ENCODE data around the gene SRD5A1. TPM values are rescaled to one million over a fixed set of nuclear protein-coding genes. Genes with fewer than 3 reads are reported as not detected.
"Not testable (repeated sequence)": the region's sequence is repeated elsewhere in the genome, so short reads cannot be mapped to it uniquely, and the experiment has no call there.

Gene SRD5A1
- total RNA-seq, 1 donor from 2014 or later, result 8.0 TPM

GRCh38 chr5:6642655-6643054 lies 9.4 kb downstream of the SRD5A1 start:
- Histone ChIP-seq H3K4me1 (no peaks in the 10 kb centered on the region), H3K9me3 (no peaks in the 10 kb centered on the region), H3K36me3 (no peaks in the 10 kb centered on the region), H3K27me3 (no peaks in the 10 kb centered on the region), H3K27ac (no peak overlapping the region), H3K4me3 (no peak overlapping the region)
- TF ChIP-seq, protein P1, sequence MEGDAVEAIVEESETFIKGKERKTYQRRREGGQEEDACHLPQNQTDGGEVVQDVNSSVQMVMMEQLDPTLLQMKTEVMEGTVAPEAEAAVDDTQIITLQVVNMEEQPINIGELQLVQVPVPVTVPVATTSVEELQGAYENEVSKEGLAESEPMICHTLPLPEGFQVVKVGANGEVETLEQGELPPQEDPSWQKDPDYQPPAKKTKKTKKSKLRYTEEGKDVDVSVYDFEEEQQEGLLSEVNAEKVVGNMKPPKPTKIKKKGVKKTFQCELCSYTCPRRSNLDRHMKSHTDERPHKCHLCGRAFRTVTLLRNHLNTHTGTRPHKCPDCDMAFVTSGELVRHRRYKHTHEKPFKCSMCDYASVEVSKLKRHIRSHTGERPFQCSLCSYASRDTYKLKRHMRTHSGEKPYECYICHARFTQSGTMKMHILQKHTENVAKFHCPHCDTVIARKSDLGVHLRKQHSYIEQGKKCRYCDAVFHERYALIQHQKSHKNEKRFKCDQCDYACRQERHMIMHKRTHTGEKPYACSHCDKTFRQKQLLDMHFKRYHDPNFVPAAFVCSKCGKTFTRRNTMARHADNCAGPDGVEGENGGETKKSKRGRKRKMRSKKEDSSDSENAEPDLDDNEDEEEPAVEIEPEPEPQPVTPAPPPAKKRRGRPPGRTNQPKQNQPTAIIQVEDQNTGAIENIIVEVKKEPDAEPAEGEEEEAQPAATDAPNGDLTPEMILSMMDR (IDR thresholded peaks at IDR 0.05), result no peak
- DNase-seq, result no peak
- no peak for ATAC-seq
- intact Hi-C loops (cut with DNase I), result no loop called here

GRCh38 chr5:6644794-6645241 lies 11.6 kb downstream of the SRD5A1 start:
- DNase-seq (no peak), ATAC-seq (no peak)
- no peaks in the 10 kb centered on the region for H3K36me3 ChIP-seq
- TF ChIP-seq, protein P1 (IDR thresholded peaks at IDR 0.05), result no peak
- no peak overlapping the region for H3K4me3 ChIP-seq
- H3K4me1 ChIP-seq, result no peaks in the 10 kb centered on the region
- H3K27me3 ChIP-seq, result no peaks in the 10 kb centered on the region
- no peaks in the 10 kb centered on the region for H3K9me3 ChIP-seq
- H3K27ac ChIP-seq, result no peak overlapping the region
- intact Hi-C loops (cut with DNase I), result no loop called here

GRCh38 chr5:6645571-6646362 lies 12.5 kb downstream of the SRD5A1 start:
- H3K27me3 ChIP-seq; H3K27ac ChIP-seq; DNase-seq; H3K4me3 ChIP-seq; H3K9me3 ChIP-seq; H3K4me1 ChIP-seq; H3K36me3 ChIP-seq; intact Hi-C loops (cut with DNase I): not testable (repeated sequence)
- peak; percentile 47 for ATAC-seq

GRCh38 chr5:6649186-6649585 lies 15.9 kb downstream of the SRD5A1 start:
- ATAC-seq (no peak), DNase-seq (no peak)
- Histone ChIP-seq H3K36me3 (no peaks in the 10 kb centered on the region), H3K4me3 (no peak overlapping the region), H3K27ac (no peak overlapping the region), H3K9me3 (no peaks in the 10 kb centered on the region), H3K27me3 (no peaks in the 10 kb centered on the region), H3K4me1 (no peaks in the 10 kb centered on the region)
- TF ChIP-seq, protein P1 (IDR thresholded peaks at IDR 0.05), result no peak
- intact Hi-C loops (cut with DNase I), result no loop called here

- H3K36me3 ChIP-seq, result no peaks in the 10 kb centered on the region
- no peaks in the 10 kb centered on the region for H3K4me1 ChIP-seq
- TF ChIP-seq, protein P1 (IDR thresholded peaks at IDR 0.05), result no peak
- intact Hi-C loops (cut with DNase I), result no loop called here
- DNase-seq (no peak), ATAC-seq (no peak)
- no peak overlapping the region for H3K4me3 ChIP-seq
- H3K27me3 ChIP-seq, result no peaks in the 10 kb centered on the region
- H3K9me3 ChIP-seq, result no peaks in the 10 kb centered on the region
- H3K27ac ChIP-seq, result no peak overlapping the region
These were observed 16.4 kb downstream of the SRD5A1 start for GRCh38 chr5:6649681-6650080.

DNA sequence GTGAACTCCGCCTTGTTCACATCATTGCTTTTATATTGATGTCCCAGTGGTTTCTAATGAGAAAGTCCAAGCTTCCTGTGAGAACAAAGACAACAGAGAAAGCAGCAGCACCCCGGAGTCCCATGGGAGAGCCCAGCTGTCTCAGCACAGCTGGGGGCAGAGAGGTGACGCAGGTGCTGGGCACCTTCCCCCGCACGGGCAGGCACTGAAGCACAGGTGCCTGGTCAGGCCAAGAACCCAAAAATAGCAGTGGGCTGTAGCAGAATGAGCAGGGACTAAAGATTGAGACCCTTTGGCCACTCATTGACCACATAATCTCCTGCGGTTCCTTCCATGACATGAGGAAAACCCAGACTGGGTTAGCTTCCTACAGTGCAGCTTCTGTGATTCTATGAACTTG lies 18.8 kb downstream of the SRD5A1 start:
- Histone ChIP-seq H3K9me3 (no peaks in the 10 kb centered on the region), H3K4me3 (no peak overlapping the region), H3K36me3 (peaks cover 6% of the 10 kb centered on the region), H3K27me3 (no peaks in the 10 kb centered on the region), H3K27ac (no peak overlapping the region), H3K4me1 (no peaks in the 10 kb centered on the region)
- ATAC-seq (no peak), DNase-seq (no peak)
- intact Hi-C loops (cut with DNase I), result no loop called here
- TF ChIP-seq, protein P1 (IDR thresholded peaks at IDR 0.05), result no peak
